Measurements from ENCODE around the gene HIBADH.
"Not testable (repeated sequence)": the region's sequence is repeated elsewhere in the genome, so short reads cannot be mapped to it uniquely, and the experiment has no call there.

The HIBADH gene

DNA sequence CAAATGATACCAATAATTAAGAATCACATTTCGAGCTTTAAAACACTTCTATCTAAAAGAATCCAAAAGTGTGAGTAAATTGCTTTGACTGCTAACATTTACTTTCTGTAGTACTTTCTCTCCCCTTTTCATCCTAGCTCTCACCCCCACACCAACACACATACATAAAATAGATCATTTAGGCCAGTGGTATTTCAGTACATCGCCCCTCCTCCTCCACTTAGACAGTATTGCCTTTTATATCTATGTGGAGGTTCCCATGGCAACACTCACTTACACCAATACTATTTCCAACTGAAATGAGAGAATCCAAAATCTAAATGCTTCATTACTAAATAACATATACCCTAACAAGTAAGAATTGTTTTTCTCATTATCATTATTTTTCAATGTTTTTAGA is 58.9 kb downstream of the HIBADH start:
- DNase-seq (ENCODE audit: low read depth in 4 of 4, low spot score in 1 of 4) = no peak

DNA sequence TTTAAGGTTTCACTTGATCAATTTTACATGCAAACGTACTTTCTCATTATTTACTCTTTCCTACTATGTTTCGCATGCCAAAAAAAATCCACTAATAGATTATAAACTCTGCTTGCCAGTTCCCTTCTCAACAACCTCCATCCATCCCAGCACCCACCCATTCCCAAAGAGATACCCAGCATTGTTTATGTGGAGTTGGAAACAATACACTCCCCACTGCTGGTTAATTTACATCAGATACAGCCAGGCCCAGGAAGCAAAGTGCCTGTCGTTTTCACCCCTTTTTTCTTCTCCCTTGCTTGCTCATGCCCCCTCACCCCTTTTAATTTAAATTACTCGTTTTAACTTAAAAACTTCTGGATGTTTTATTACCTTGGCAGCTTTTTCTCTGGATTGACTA is 59.9 kb downstream of the HIBADH start:
- no peak for DNase-seq (ENCODE audit: low read depth in 4 of 4, low spot score in 1 of 4)

GRCh38 chr7:27601217-27601616 is 61.5 kb downstream of the HIBADH start:
- DNase-seq (ENCODE audit: low read depth in 4 of 4, low spot score in 1 of 4) = no peak

DNA sequence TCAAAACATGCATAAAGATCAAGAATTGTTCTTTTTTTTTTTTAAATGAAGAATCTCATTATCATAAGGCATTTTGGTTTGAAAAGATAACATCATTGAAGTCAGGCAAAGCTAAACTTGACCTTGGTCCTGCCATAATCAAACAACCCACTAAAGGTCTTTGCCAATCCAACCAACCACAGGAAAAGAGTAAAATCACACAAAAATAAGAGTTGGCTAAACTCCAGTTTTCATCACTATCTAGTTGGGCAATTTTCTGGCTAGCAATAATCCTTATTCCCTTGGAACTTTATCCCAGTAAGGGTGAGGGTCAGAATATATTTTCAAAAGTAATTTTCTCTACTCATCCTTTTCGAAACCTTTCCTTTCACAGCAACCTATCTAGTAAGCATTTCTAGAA is 62.4 kb downstream of the HIBADH start:
- DNase-seq (ENCODE audit: low read depth in 4 of 4, low spot score in 1 of 4) = no peak

- DNase-seq (ENCODE audit: low read depth in 4 of 4, low spot score in 1 of 4) = no peak
These were observed 67.7 kb downstream of the HIBADH start for GRCh38 chr7:27595009-27595408.

GRCh38 chr7:27593226-27593625 is 69.5 kb downstream of the HIBADH start:
- DNase-seq (ENCODE audit: low read depth in 4 of 4, low spot score in 1 of 4) = no peak

DNA sequence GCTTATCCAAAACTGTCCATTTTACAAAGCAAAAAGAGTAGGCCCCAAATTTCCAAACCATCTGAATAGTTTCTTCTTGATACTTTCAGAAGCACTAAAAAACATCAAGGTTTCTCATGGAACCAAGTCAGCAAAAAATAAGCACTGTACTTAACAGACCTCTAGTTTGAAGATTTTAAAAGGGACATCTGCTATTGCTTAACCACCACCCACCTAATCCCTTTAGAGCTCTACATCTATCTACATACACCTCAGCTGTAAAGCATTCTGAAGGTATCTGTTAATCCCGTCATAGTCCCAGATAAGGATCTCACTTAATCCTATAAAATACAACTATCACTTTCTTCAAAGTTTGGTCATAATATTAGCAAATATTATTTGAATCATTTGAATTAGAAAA is 72.3 kb downstream of the HIBADH start:
- no peak for DNase-seq (ENCODE audit: low read depth in 4 of 4, low spot score in 1 of 4)

GRCh38 chr7:27587429-27587828 is 75.3 kb downstream of the HIBADH start:
- DNase-seq (ENCODE audit: low read depth in 4 of 4, low spot score in 1 of 4) = no peak

DNA sequence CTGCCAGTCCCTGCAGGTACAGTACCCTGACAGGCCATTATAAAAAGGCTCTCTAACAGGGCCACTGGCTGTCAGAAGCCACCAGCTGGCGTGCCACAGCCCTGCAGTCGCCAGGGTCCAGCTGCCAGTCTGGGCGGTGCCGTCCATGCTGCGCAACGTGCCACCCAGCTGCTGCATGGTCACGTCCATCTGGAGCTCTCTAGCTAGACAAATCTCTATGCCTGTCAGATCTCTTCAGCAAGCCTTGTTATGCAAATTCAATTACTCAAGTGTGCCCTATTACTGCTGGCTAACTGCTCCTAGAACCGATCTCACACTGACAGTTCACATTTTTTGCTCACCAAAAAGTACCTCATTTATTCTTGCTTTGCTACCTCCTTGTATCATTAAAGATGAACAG is 75.9 kb downstream of the HIBADH start:
- no peak for DNase-seq (ENCODE audit: low read depth in 4 of 4, low spot score in 1 of 4)

- DNase-seq (ENCODE audit: low read depth in 4 of 4, low spot score in 1 of 4) = no peak
These were observed 76.8 kb downstream of the HIBADH start for GRCh38 chr7:27585781-27586447.

DNA sequence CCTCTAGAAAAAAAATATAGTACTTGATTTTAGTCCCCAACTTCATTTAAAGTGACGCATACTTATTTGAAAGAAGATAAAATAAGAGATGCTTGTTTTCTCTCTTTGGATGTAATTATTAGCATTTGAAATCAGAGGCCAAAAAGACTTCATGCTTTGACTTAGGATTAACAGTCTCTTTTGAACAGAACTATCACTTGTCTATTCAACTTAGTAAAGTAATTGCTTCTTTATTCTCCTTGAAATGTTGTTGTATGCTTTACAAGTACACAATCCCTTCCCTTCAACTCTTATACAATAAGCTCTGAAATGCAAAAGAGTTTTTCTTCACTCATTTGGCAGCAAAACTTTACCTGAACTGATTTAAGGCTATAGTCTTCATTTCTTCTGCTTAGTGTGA is 80.8 kb downstream of the HIBADH start:
- no peak for DNase-seq (ENCODE audit: low read depth in 4 of 4, low spot score in 1 of 4)

DNA sequence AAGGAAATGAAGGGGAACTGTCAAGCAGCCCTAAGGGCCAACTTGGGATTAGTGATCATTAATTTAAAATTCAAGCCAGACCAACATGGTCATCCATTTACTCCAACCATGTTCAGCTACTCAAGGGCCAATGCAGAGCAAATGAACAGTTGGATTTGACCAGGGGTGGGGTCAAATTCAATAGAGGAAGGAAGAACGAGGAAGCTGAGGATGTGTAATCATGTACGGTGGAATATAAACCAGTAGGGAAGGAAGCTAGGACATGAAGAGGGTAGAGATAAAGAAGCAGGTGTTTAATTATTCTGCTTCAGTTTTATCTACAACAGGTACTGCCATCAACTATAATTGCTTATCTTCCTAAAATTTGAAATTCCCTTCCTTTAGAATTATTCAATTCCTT is 81.6 kb downstream of the HIBADH start:
- DNase-seq (ENCODE audit: low read depth in 4 of 4, low spot score in 1 of 4) = no peak

GRCh38 chr7:27579565-27579964 is 83.1 kb downstream of the HIBADH start:
- DNase-seq (ENCODE audit: low read depth in 4 of 4, low spot score in 1 of 4) = no peak

GRCh38 chr7:27578169-27578568 is 84.5 kb downstream of the HIBADH start:
- not testable (repeated sequence) for DNase-seq (ENCODE audit: low read depth in 4 of 4, low spot score in 1 of 4)

DNA sequence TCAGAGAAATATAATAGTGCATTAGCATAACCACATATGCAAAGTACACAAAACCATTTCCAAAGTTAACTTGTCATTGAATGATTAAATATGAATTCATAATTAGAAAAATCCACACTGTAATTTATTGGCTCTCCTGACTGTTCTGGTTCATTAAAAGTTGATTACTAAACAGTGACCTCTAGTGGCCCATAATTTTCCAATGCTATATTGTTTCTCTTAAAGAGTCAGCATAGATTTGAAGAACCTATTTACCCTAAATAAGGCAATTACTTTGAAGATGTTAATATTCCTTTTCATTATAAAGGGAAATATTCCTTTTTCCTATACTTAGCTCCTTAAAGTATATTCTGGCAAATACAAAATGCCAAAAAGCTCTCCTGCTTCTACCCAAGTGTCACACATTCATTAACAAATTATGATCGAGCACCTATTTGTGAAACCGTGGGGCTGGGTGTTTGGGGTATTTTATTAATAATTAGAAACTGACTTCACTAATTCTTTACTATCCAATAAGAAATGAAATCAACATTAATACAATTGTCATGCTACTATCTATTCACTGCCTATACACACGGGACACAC is 86.2 kb downstream of the HIBADH start:
- DNase-seq (ENCODE audit: low read depth in 4 of 4, low spot score in 1 of 4) = no peak

GRCh38 chr7:27575613-27576012 is 87.1 kb downstream of the HIBADH start:
- no peak for DNase-seq (ENCODE audit: low read depth in 4 of 4, low spot score in 1 of 4)

- no peak for DNase-seq (ENCODE audit: low read depth in 4 of 4, low spot score in 1 of 4)
These were observed 93.6 kb downstream of the HIBADH start for GRCh38 chr7:27569106-27569505.

DNA sequence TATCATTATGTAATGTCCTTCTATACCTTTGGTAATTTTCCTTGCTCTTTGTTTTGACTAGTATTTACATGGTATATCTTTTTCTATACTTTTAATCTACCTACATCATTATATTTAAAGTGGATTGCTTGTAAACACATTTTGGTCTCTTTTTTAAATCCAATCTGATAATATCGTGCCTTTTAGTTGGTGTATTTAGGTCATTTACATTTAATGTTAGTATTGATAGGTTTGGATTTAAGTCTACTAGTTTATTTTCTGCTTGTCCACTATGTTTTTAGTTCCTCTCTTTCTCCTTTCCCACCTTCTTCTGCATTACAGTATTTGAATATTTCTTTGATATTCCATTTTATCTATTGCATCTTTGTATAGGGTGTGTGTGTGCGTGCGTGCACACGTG is 95.4 kb downstream of the HIBADH start:
- DNase-seq (ENCODE audit: low read depth in 4 of 4, low spot score in 1 of 4) = no peak

DNA sequence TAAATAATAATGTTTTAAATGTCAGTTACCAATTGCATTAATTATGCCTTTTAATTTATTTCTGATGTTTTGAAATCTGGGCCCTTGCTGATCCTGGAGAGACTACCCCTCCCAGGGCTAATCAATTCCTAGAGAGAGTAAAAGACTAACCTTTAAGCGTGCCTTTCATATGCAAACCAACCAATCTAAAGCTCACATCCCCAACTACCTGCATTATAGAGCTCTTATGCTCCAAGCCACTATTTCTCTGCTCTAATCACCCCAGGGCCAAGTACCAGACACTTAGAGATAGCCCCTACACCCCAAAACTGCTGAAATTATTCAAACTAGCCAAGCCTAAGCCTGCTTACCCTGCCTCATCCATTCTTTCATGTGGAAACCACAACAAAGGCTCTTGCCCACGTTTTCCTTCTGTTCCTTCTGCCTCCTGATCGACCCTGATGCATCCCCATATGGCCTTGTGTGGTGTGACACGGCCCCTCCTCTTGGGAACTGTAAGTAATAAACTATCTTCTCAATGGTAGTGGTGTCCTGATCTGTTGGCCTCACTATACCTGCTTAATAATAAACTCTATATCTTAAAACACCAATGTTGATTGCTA is 97.7 kb downstream of the HIBADH start:
- DNase-seq (ENCODE audit: low read depth in 4 of 4, low spot score in 1 of 4) = no peak

DNA sequence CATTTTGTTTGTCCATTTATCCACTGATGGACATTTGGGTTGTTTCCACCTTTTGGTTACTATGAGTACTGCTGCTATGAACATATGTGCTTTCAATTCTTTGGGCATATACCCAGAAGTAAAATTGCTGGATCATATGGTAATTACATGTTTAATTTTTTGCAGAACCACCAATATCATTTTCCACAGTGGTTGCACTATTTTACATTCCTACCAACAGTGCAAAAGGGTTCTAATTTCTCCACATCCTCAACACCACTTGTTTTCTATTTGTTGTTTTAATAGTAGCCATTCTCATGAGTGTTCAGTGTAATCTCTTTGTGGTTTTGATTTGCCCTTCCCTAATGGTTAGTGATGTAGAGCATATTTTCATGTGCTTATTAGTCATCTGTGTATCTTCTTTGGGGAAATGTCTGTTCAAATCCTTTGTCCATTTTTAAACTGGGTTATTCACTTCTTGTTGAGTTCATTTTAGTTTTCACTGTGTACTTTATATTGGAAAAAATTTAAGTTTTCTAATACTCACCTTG is 101.9 kb downstream of the HIBADH start:
- DNase-seq (ENCODE audit: low read depth in 4 of 4, low spot score in 1 of 4) = no peak

DNA sequence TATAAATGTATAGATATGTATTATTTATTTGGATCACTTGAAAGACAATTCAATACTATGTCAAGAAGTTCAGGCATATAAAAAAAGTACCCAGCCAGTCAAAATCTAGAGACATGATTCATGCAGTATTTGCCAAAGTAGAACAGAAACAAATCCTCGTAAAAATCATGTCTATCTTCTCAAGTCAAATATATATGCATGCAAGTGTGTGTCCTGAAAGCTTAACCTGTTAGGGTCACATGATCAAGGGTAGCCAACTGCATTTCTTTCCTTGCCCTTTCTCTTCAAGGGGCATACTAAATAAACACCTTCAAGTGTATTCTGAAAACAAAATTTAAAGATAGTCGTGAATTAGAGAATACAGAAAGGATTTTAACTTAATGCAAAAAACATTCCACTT is 107.0 kb downstream of the HIBADH start:
- no peak for DNase-seq (ENCODE audit: low read depth in 4 of 4, low spot score in 1 of 4)

DNA sequence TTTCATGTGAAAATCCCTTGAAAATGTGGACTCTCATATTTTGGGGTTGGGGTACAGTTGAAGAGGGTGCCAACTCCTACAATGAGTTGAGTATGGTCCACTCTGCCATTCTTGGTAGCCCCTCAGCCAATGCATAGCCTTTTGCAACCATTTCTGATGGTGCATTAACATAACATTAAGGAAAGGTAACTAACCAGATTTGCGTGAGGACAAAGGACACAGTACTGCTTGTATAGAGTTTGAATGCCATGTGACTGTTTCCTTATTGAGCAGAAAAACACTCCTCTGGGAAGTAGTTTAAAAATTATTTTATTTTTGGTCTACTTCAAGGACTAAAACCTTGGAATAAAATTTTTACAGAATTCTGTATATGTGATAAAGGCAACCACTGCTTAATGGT is 107.9 kb downstream of the HIBADH start:
- DNase-seq (ENCODE audit: low read depth in 4 of 4, low spot score in 1 of 4) = no peak

DNA sequence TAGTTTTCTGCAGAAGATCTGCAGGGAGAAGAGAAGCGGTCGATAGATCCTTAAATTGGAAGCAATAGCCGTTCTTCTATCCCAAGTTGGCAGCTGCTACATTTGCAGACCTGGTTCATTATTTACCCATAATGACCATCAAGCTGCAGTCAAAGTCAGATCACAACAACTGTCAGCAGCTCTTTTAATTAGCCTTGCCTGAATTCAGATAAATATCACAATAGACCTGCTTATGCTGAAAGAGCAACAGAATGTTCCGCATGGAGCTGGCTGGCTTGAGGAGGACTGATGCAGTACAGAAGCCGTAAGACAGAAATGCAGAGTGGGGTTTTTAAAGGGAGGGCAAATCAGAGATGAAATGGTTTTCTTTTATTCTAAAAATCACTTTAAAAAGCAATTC is 109.4 kb downstream of the HIBADH start:
- DNase-seq (ENCODE audit: low read depth in 4 of 4, low spot score in 1 of 4) = no peak

All from stimulated activated CD4-positive, alpha-beta T cell treated with anti-CD3 and anti-CD28 coated beads, Interleukin-1b, Interleukin-23, amount 100 ng/mL, for 24 hours (primary cell).